GM12892 (cell line): ENCODE data around the gene PGAM5.
A peak's percentile ranks its signal among the peaks of the same experiment; 100 is the strongest.

Experiments
- POLR2A ChIP-seq: IDR thresholded peaks from 2 replicates; pipeline ENCODE4 v1.6.1; 2011; ENCODE audit warnings: low read depth, low read length, control low read depth
- POLR2AphosphoS5 ChIP-seq: IDR thresholded peaks from 2 replicates; pipeline ENCODE4 v1.6.1; 2011; ENCODE audit warnings: low read depth, low read length, control low read depth

DNA sequence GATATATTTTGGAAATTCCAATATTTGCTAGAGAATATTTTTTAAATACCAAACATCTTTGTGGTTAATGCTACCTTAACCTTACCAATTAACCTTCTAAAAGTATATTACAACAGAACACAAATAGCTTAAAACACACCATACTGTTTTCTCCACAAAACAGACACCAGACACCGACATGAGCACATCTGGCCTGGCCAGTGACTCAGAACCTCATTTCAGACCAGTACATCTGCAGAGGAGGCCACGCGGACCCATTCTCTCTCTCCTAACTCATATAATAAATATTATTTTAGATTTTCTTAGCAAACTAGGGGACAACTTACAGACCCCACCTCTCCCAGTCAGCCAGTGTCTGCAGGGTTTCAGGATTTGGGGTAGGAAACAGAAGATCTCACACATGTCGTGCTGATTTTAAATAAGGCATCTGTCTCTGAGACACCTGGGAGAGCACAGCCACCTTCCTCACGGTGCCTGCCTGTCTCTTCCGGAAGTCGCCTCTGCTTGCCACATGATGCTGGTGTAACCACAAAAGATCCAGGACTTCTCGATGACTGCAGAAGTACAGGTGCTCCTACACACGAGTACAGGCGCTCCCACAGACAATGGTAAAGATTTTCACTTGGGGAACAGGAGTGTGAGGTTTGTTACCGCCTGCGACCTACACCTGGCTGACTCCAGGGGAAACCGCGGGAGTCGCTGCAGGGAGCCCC lies 60.6 kb downstream of the PGAM5 start:
- peak; percentile 30; the same call in 1 of the 2 replicates for TF ChIP-seq POLR2A
- TF ChIP-seq POLR2AphosphoS5: peak; percentile 67
